A549 (cell line): ENCODE measurements around the gene PDE6C. TPM values are rescaled to one million over a fixed set of nuclear protein-coding genes. Genes with fewer than 3 reads are reported as not detected.
A peak's percentile ranks its signal among the peaks of the same experiment; 100 is the strongest.

Source experiments
- ATAC-seq, 2 experiments: fragments of 200-7000 bp in 1 of 2; fragments of >200 bp in 1 of 2; cut with Nextera tagmentation in 1 of 2; cut with Tn5 transposase in 1 of 2; 3 replicates each; pipeline versions ENCODE4 v1.8.0 to v1.9.1; 2018 to 2020; ENCODE audit warnings: mild to moderate bottlenecking in 1 of 2, moderate library complexity in 1 of 2
- CTCF ChIA-PET: fragments of 300-600 bp; sonication (Branson Sonifier 250); formaldehyde crosslinking; extraction: SDS; loops from one replicate; lab custom pipeline; 2021; ENCODE audit warnings: antibody characterized with exemption, inconsistent platforms; lab: Yijun Ruan, JAX
- POLR2A ChIA-PET: fragments of 350-600 bp; formaldehyde crosslinking; extraction: SDS; loops from one replicate; lab custom pipeline; 2021; ENCODE audit warnings: antibody characterized with exemption, inconsistent platforms; lab: Yijun Ruan, JAX
- DNase-seq, 2 experiments: peaks; one replicate each; pipeline versions ENCODE4 v3.0.0 to v3.0.0-alpha.2; 2011 to 2016; ENCODE audit warnings: low read depth in 1 of 2, low spot score in 1 of 2
- FAIRE-seq: peaks from 2 replicates; lab custom pipeline; 2011; peaks lifted over from hg19 to GRCh38; lab: Jason Lieb, UNC
- H3K27ac ChIP-seq, 2 experiments: fragments of >200 bp; sonication (Bioruptor Twin); formaldehyde crosslinking; 3 replicates each; pipeline ENCODE4 v1.5.1; 2016 to 2017
- H3K4me1 ChIP-seq: fragments of >200 bp; sonication (Bioruptor Twin); formaldehyde crosslinking; 3 replicates; pipeline ENCODE4 v1.6.1; 2016
- H3K4me2 ChIP-seq: fragments of >200 bp; sonication (Bioruptor Twin); formaldehyde crosslinking; 3 replicates; pipeline ENCODE4 v1.6.1; 2016
- H3K4me3 ChIP-seq: fragments of >200 bp; sonication (Bioruptor Twin); formaldehyde crosslinking; 3 replicates; pipeline ENCODE4 v1.5.1; 2016
- H3K9me3 ChIP-seq: fragments of >200 bp; sonication (Bioruptor Twin); formaldehyde crosslinking; 3 replicates; pipeline ENCODE4 v1.6.1; 2016
- BCL3 ChIP-seq: fragments of >200 bp; sonication (Bioruptor Twin); formaldehyde crosslinking; IDR thresholded peaks from 3 replicates; pipeline ENCODE4 v1.6.1; 2016
- CBX2 ChIP-seq: fragments of 200-600 bp; sonication (generic); IDR thresholded peaks from 2 replicates; pipeline ENCODE4 v1.6.1; 2016; ENCODE audit warnings: low read depth, mild to moderate bottlenecking, borderline replicate concordance
- CBX8 ChIP-seq: fragments of 200-600 bp; sonication (generic); IDR thresholded peaks from 2 replicates; pipeline ENCODE4 v1.6.1; 2016
- CEBPB ChIP-seq, 2 experiments: fragments of >200 bp in 1 of 2; sonication (Bioruptor Twin) in 1 of 2; formaldehyde crosslinking in 1 of 2; IDR thresholded peaks; 2 replicates each; pipeline ENCODE4 v1.6.1; 2012 to 2016
- CTCF ChIP-seq: fragments of >200 bp; sonication (Bioruptor Twin); formaldehyde crosslinking; IDR thresholded peaks from 3 replicates; pipeline ENCODE4 v1.5.1; 2016
- HMGXB4 ChIP-seq: fragments of 250-450 bp; sonication (Bioruptor Pico); IDR thresholded peaks from 2 replicates; pipeline ENCODE4 v1.5.0; 2021; ENCODE audit warnings: mild to moderate bottlenecking, moderate library complexity, borderline replicate concordance
- HOXA7 ChIP-seq: fragments of 250-450 bp; sonication (Bioruptor Pico); IDR thresholded peaks from 2 replicates; pipeline ENCODE4 v1.5.0; 2020; ENCODE audit warnings: mild to moderate bottlenecking, moderate library complexity
- HOXB13 ChIP-seq: fragments of 250-450 bp; sonication (Bioruptor Pico); IDR thresholded peaks from 2 replicates; pipeline ENCODE4 v1.5.0; 2020; ENCODE audit warnings: low read depth, mild to moderate bottlenecking, moderate library complexity
- JUNB ChIP-seq: fragments of >200 bp; sonication (Bioruptor Twin); formaldehyde crosslinking; IDR thresholded peaks from 2 replicates; pipeline ENCODE4 v1.6.1; 2016
- KDM1A ChIP-seq: fragments of 200-600 bp; sonication (generic); IDR thresholded peaks from 2 replicates; pipeline ENCODE4 v1.6.1; 2016; ENCODE audit warnings: low read depth, mild to moderate bottlenecking
- MAZ ChIP-seq: fragments of 150-350 bp; IDR thresholded peaks from 2 replicates; pipeline ENCODE4 v1.6.1; 2014; ENCODE audit warnings: antibody characterized with exemption, low read depth, low read length, borderline replicate concordance
- NR3C1 ChIP-seq: fragments of >200 bp; sonication (Bioruptor Twin); formaldehyde crosslinking; IDR thresholded peaks from 3 replicates; pipeline ENCODE4 v1.6.1; 2017
- RCOR1 ChIP-seq: fragments of 150-350 bp; IDR thresholded peaks from 2 replicates; pipeline ENCODE4 v1.6.1; 2014; ENCODE audit warnings: antibody characterized with exemption, low read length, low read depth
- ZNF302 ChIP-seq: fragments of 250-450 bp; sonication (Bioruptor Pico); IDR thresholded peaks from 2 replicates; pipeline ENCODE4 v1.9.0; 2021; ENCODE audit warnings: inconsistent platforms, mild to moderate bottlenecking, moderate library complexity
- WGBS: methylation state at CpG from one replicate; pipeline ENCODE4 v1.1.6; 2017; ENCODE audit errors: missing lambda C conversion rate; 5-methylcytosine and 5-hydroxymethylcytosine counted together
- polyA plus RNA-seq, 4 experiments: library from polyadenylated mRNA; depleted of rRNA in 3 of 4; stranded (reverse); fragments of >200 nt; fragmentation: RNase III in 1 of 4; extraction: RNeasy Plus Mini Kit Qiagen cat#74134 plus additional on column Dnase treatment in 1 of 4; gene quantifications; 2 replicates in 3 of 4; 3 replicates in 1 of 4; pipeline ENCODE4 v1.2.3, GENCODE V29; 2011 to 2017
- TF ChIP-seq, protein P1 (sequence below): fragments of 450-650 bp; IDR thresholded peaks from 2 replicates; pipeline ENCODE4 v1.6.1; 2014; ENCODE audit warnings: antibody characterized with exemption

PDE6C gene
- polyA plus RNA-seq, 2 of the 4 experiments (the other 2 are of a cell fraction), result not detected

GRCh38 chr10:93594518-93594917, 17.8 kb upstream of the PDE6C start (continued):
- TF ChIP-seq CBX2 (no peak), NR3C1 (no peak)

- DNase-seq (no peak), FAIRE-seq (no peak), ATAC-seq (no peak)
- ChIA-PET POLR2A (no interaction called here), CTCF (interaction anchor here (1.0 to 1.6 kb wide), 3 partner anchors 10 to 16 kb away, joined by 3 to 8 read pairs (median 4); partner anchors contain the start of gene PDE6C)
- H3K4me3 ChIP-seq, result no peak overlapping the region
- 79% methylated on average over 5 of the region's 5 CpGs for WGBS
- no peak overlapping the region for H3K4me2 ChIP-seq
- H3K4me1 ChIP-seq, result 0 out of 3 replicates have a peak, but pooled peaks cover 4% of the 10 kb centered on the region
- H3K9me3 ChIP-seq, result no peaks in the 10 kb centered on the region
- TF ChIP-seq CEBPB (IDR thresholded peaks at IDR 0.05) (no peak), RCOR1 (no peak), KDM1A (no peak), HMGXB4 (no peak), BCL3 (no peak), CTCF (no peak), HOXB13 (CRISPR knock-in tag) (no peak), CBX8 (no peak), MAZ (no peak)
- TF ChIP-seq, protein P1, sequence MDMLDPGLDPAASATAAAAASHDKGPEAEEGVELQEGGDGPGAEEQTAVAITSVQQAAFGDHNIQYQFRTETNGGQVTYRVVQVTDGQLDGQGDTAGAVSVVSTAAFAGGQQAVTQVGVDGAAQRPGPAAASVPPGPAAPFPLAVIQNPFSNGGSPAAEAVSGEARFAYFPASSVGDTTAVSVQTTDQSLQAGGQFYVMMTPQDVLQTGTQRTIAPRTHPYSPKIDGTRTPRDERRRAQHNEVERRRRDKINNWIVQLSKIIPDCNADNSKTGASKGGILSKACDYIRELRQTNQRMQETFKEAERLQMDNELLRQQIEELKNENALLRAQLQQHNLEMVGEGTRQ, result no peak
- H3K27ac ChIP-seq, result no peak overlapping the region
Measured at GRCh38 chr10:93595378-93596161, 16.8 kb upstream of the PDE6C start.

DNA sequence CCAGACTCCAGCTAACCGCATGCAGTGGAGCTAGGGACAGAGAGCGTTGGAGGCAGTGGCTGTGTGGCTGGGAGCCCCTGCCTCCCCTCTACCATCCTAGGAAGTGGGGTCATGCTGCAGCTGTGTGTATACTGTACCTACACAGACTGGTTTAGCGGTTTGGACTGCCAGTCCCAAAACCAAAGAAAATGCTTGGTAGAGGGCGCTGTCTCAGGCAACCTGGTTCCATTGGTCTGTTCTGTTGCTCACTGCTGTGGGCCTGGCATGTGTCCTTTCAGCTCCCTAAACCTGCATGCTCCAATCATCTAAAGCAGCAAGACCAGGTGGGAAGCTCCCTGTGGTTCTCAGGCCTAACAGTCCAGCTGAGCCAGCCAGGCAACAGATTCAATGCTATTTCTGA, 15.8 kb upstream of the PDE6C start:
- TF ChIP-seq HOXA7 (CRISPR knock-in tag), result no peak
- no peak for TF ChIP-seq JUNB
- TF ChIP-seq CBX2, result no peak
- TF ChIP-seq ZNF302, result no peak
- WGBS, result 89% methylated on average over 4 of the region's 4 CpGs
- no peak overlapping the region for H3K27ac ChIP-seq
- POLR2A ChIA-PET, result no interaction called here
- H3K4me2 ChIP-seq, result no peak overlapping the region
- H3K9me3 ChIP-seq, result no peaks in the 10 kb centered on the region
- H3K4me1 ChIP-seq, result 0 out of 3 replicates have a peak, but pooled peaks cover 4% of the 10 kb centered on the region
- FAIRE-seq, result no peak
- CTCF ChIA-PET, result interaction anchor here (1.0 to 1.6 kb wide), 4 partner anchors 11 to 48 kb away, joined by 3 to 8 read pairs (median 4); partner anchors contain the start of gene PDE6C
- no peak overlapping the region for H3K4me3 ChIP-seq
- peak in 1 of 2 experiments; percentile 39; a peak in 2 of 6 replicates for ATAC-seq
- DNase-seq, result peak in 1 of 2 experiments; percentile 12
